Body of pancreas (tissue), 4 donors: ENCODE results near the gene TLCD2. TPM values are rescaled to one million over a fixed set of nuclear protein-coding genes. Genes with fewer than 3 reads are reported as not detected.

Experiments used
- ATAC-seq: fragments of 150-250 bp; one replicate; pipeline ENCODE4 v1.9.1; 2016
- DNase-seq, 4 donors: peaks; one replicate each; pipeline ENCODE4 v3.0.0-alpha.2; 2019
- H3K27ac ChIP-seq, 4 donors: fragments of 200-600 bp; sonication (generic); 1 replicate in 3 of 4; 2 replicates in 1 of 4; pipeline versions ENCODE4 v1.5.1 to v1.6.1; 2016 to 2019; ENCODE audit warnings: mild to moderate bottlenecking in 1 of 4, mixed read lengths in 1 of 4, moderate library complexity in 1 of 4
- H3K27me3 ChIP-seq, 2 donors: fragments of 200-600 bp; sonication (generic); one replicate each; pipeline ENCODE4 v1.6.0; 2016; ENCODE audit warnings: mild to moderate bottlenecking in 1 of 2
- H3K36me3 ChIP-seq, 2 donors: fragments of 200-600 bp; sonication (generic); replicated peaks in 1 of 2; 2 replicates each; pipeline ENCODE4 v1.5.1; 2016; ENCODE audit warnings: low read depth in 2 of 2; ENCODE audit not compliant: insufficient read depth in 1 of 2
- H3K4me1 ChIP-seq: fragments of 200-600 bp; sonication (generic); one replicate; pipeline ENCODE4 v1.6.0; 2016
- H3K4me3 ChIP-seq, 2 donors: fragments of 200-600 bp; sonication (generic); 1 replicate in 1 of 2; 2 replicates in 1 of 2; pipeline ENCODE4 v1.5.1; 2016 to 2019
- H3K9me3 ChIP-seq, 3 donors: fragments of 200-600 bp; sonication (generic); 1 replicate in 2 of 3; 2 replicates in 1 of 3; pipeline ENCODE4 v1.5.1; 2016
- CTCF ChIP-seq, 7 experiments: fragments of 450-650 bp in 4 of 7; fragments of 200-600 bp in 3 of 7; sonication (generic) in 3 of 7; IDR thresholded peaks; one replicate each; pipeline ENCODE4 v1.5.1; 2016 to 2019; ENCODE audit warnings: antibody characterized with exemption in 7 of 7
- POLR2A ChIP-seq, 3 donors: fragments of 450-650 bp; IDR thresholded peaks; one replicate each; pipeline ENCODE4 v1.6.1; 2016; ENCODE audit warnings: antibody characterized with exemption in 3 of 3, mild to moderate bottlenecking in 2 of 3
- WGBS, 2 donors: methylation state at CpG; one replicate each; pipeline ENCODE4 v1.1.5; 2017; 5-methylcytosine and 5-hydroxymethylcytosine counted together
- intact Hi-C: fragments of 100-400 bp; cut with DNase I; formaldehyde crosslinking; loops from one replicate; pipeline ENCODE4 v1.15.1; 2023
- total RNA-seq, 2 donors: library from RNA; depleted of rRNA; stranded (reverse); fragments of >200 nt; gene quantifications; one replicate each; pipeline ENCODE4 v1.1.0, GENCODE V29; 2016

TLCD2 gene
- total RNA-seq, 2 donors from 2014 or later = 1.6 to 2.6 TPM

GRCh38 chr17:1750628-1751027 lies 40.5 kb upstream of the TLCD2 start:
- Histone ChIP-seq H3K4me1 (peaks cover 20% of the 10 kb centered on the region), H3K36me3 (no peaks in the 10 kb centered on the region), H3K9me3 (no peaks in the 10 kb centered on the region), H3K27me3 (no peaks in the 10 kb centered on the region), H3K4me3 (no peak overlapping the region), H3K27ac (no peak overlapping the region)
- TF ChIP-seq CTCF (IDR thresholded peaks at IDR 0.05) (no peak), POLR2A (IDR thresholded peaks at IDR 0.05) (no peak)
- ATAC-seq (no peak), DNase-seq (no peak)
- 77 to 86% methylated on average over 7 to 9 of the region's 9 CpGs for WGBS, 2 donors
- intact Hi-C loops = no loop called here

GRCh38 chr17:1746975-1747543 lies 36.9 kb upstream of the TLCD2 start:
- H3K27me3 ChIP-seq = no peaks in the 10 kb centered on the region
- ATAC-seq (peak; percentile 34), DNase-seq (peak in 3 of 4 donors; percentile 39 to 71 (median 71))
- no peak overlapping the region for H3K4me3 ChIP-seq
- intact Hi-C loops = no loop called here
- no peaks in the 10 kb centered on the region for H3K36me3 ChIP-seq
- 72 to 82% methylated on average over 15 to 22 of the region's 22 CpGs for WGBS, 2 donors
- TF ChIP-seq CTCF (IDR thresholded peaks at IDR 0.05) = no peak
- TF ChIP-seq POLR2A (IDR thresholded peaks at IDR 0.05) = no peak
- peak overlapping the region in 2 of 4 donors; percentile 41 to 60 for H3K27ac ChIP-seq
- peaks cover 8% of the 10 kb centered on the region for H3K4me1 ChIP-seq
- H3K9me3 ChIP-seq = no peaks in the 10 kb centered on the region

GRCh38 chr17:1745513-1746020 lies 35.4 kb upstream of the TLCD2 start:
- WGBS, 2 donors = 90 to 95% methylated on average over 4 to 12 of the region's 12 CpGs
- ATAC-seq (no peak), DNase-seq (no peak)
- H3K4me3 ChIP-seq = no peak overlapping the region
- no peaks in the 10 kb centered on the region for H3K9me3 ChIP-seq
- no peak for TF ChIP-seq CTCF (IDR thresholded peaks at IDR 0.05)
- no peak for TF ChIP-seq POLR2A (IDR thresholded peaks at IDR 0.05)
- no peaks in the 10 kb centered on the region for H3K27me3 ChIP-seq
- no peak overlapping the region for H3K27ac ChIP-seq
- H3K36me3 ChIP-seq = no peaks in the 10 kb centered on the region
- intact Hi-C loops = no loop called here
- no peaks in the 10 kb centered on the region for H3K4me1 ChIP-seq

- H3K27ac ChIP-seq = no peak overlapping the region
- TF ChIP-seq CTCF (IDR thresholded peaks at IDR 0.05) (no peak), POLR2A (IDR thresholded peaks at IDR 0.05) (peak in 1 of 3 donors; percentile 12)
- intact Hi-C loops = no loop called here
- DNase-seq (no peak), ATAC-seq (no peak)
- H3K36me3 ChIP-seq = no peaks in the 10 kb centered on the region
- H3K9me3 ChIP-seq = no peaks in the 10 kb centered on the region
- H3K4me1 ChIP-seq = no peaks in the 10 kb centered on the region
- 72 to 75% methylated on average over 26 to 27 of the region's 29 CpGs for WGBS, 2 donors
- no peak overlapping the region for H3K4me3 ChIP-seq
- no peaks in the 10 kb centered on the region for H3K27me3 ChIP-seq
Measured at GRCh38 chr17:1744551-1745512, 34.7 kb upstream of the TLCD2 start.
